ENCODE results near the gene ARHGAP19. TPM values are rescaled to one million over a fixed set of nuclear protein-coding genes. Genes with fewer than 3 reads are reported as not detected.

ARHGAP19 gene
- total and polyA plus RNA-seq, 2 experiments from 2014 or later: 5.3 to 18.7 TPM

- TF ChIP-seq CTCF (IDR thresholded peaks at IDR 0.05; ENCODE audit: low read depth, low read length): no peak
- no peak overlapping the region for H3K27ac ChIP-seq
- no peaks in the 10 kb centered on the region for H3K4me1 ChIP-seq (ENCODE audit: low read depth)
- no peak overlapping the region for H3K4me3 ChIP-seq
- no peaks in the 10 kb centered on the region for H3K36me3 ChIP-seq
- no peaks in the 10 kb centered on the region for H3K9me3 ChIP-seq (ENCODE audit: low read depth)
- peaks cover 15% of the 10 kb centered on the region for H3K27me3 ChIP-seq
- no peak for DNase-seq (ENCODE audit: low read depth in 1 of 2, low spot score in 1 of 2)
Observed at GRCh38 chr10:97203220-97203619, 89.2 kb downstream of the ARHGAP19 start.

GRCh38 chr10:97200616-97201015, 91.8 kb downstream of the ARHGAP19 start:
- H3K9me3 ChIP-seq (ENCODE audit: low read depth): no peaks in the 10 kb centered on the region
- DNase-seq (ENCODE audit: low read depth in 1 of 2, low spot score in 1 of 2): no peak

GRCh38 chr10:97199152-97199551, 93.3 kb downstream of the ARHGAP19 start:
- no peak for TF ChIP-seq CTCF (IDR thresholded peaks at IDR 0.05; ENCODE audit: low read depth, low read length)
- Histone ChIP-seq H3K4me1 (ENCODE audit: low read depth) (peaks cover 2% of the 10 kb centered on the region), H3K4me3 (no peak overlapping the region), H3K27me3 (peaks cover 47% of the 10 kb centered on the region), H3K36me3 (no peaks in the 10 kb centered on the region), H3K27ac (no peak overlapping the region), H3K9me3 (ENCODE audit: low read depth) (no peaks in the 10 kb centered on the region)
- DNase-seq (ENCODE audit: low read depth in 1 of 2, low spot score in 1 of 2): no peak

More at GRCh38 chr10:97200616-97201015, 91.8 kb downstream of the ARHGAP19 start:
- peaks cover 2% of the 10 kb centered on the region for H3K4me1 ChIP-seq (ENCODE audit: low read depth)
- peaks cover 39% of the 10 kb centered on the region for H3K27me3 ChIP-seq
- H3K4me3 ChIP-seq: no peak overlapping the region
- no peaks in the 10 kb centered on the region for H3K36me3 ChIP-seq
- TF ChIP-seq CTCF (IDR thresholded peaks at IDR 0.05; ENCODE audit: low read depth, low read length): no peak
- no peak overlapping the region for H3K27ac ChIP-seq

GRCh38 chr10:97197030-97197500, 95.4 kb downstream of the ARHGAP19 start:
- Histone ChIP-seq H3K9me3 (ENCODE audit: low read depth) (no peaks in the 10 kb centered on the region), H3K27me3 (peaks cover 50% of the 10 kb centered on the region), H3K27ac (no peak overlapping the region), H3K4me1 (ENCODE audit: low read depth) (peaks cover 2% of the 10 kb centered on the region), H3K4me3 (no peak overlapping the region), H3K36me3 (no peaks in the 10 kb centered on the region)
- DNase-seq (ENCODE audit: low read depth in 1 of 2, low spot score in 1 of 2): no peak
- no peak for TF ChIP-seq CTCF (IDR thresholded peaks at IDR 0.05; ENCODE audit: low read depth, low read length)

- H3K27me3 ChIP-seq: peaks cover 51% of the 10 kb centered on the region
- no peak overlapping the region for H3K27ac ChIP-seq
- H3K4me3 ChIP-seq: peak overlapping the region; percentile 35
- no peaks in the 10 kb centered on the region for H3K9me3 ChIP-seq (ENCODE audit: low read depth)
- H3K4me1 ChIP-seq (ENCODE audit: low read depth): peaks cover 2% of the 10 kb centered on the region
- TF ChIP-seq CTCF (IDR thresholded peaks at IDR 0.05; ENCODE audit: low read depth, low read length): peak; percentile 78
- no peaks in the 10 kb centered on the region for H3K36me3 ChIP-seq
- DNase-seq (ENCODE audit: low read depth in 1 of 2, low spot score in 1 of 2): peak; percentile 53 to 87
Observed at GRCh38 chr10:97196223-97197029, 96.0 kb downstream of the ARHGAP19 start.
